COR-L47 (cell line): ENCODE results near the gene FARP1.
"Not testable (repeated sequence)": the region's sequence is repeated elsewhere in the genome, so short reads cannot be mapped to it uniquely, and the experiment has no call there.

ENCODE experiments used
- DNase-seq: peaks from one replicate; lab custom pipeline; 2025; lab: John Stamatoyannopoulos, UW

FARP1 gene

GRCh38 chr13:98401934-98402333, 259.0 kb downstream of the FARP1 start:
- no peak for DNase-seq

DNA sequence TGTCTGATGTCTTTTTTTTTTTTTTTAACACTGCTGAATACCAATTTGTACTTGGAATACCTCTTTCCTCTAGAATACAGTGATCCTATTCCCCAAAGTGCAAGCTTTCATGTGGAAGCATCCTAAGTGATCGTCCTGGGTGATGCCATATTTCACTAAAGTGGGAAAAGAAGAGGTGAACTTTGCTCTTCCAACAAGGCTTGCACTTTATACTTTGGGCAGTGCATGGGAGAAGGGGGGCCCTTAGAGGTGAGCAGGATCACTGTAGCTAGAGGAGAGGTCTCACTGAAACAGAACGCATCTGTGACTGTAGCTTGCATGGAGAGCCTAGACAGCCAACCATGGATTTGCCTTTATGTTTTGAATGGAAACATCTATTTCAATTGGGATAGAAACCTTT, 260.2 kb downstream of the FARP1 start:
- no peak for DNase-seq

DNA sequence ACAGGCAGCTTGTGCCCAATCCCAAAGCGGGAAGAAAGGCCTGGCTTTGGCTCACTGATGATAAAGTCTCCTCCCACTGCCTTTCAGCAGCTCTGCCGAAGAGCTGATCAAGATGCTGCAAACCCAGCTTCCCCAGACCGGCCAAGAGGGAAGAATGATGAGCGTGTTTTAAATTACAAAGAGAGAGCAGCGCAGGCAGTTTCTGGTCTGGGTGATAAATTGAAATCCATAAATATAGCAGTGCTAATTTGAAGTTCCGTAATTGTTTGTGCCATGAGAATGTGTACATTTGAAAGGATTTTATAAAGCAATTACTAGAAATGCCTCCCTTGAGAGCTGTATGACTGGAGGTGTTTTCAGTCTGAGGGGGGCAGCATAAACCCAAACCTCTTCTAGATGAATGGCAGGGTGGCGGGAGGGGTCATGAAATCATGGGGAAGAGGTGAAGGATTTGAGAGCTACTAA, 262.2 kb downstream of the FARP1 start:
- DNase-seq: peak; percentile 18

GRCh38 chr13:98405690-98406344, 262.9 kb downstream of the FARP1 start:
- peak; percentile 80 for DNase-seq

DNA sequence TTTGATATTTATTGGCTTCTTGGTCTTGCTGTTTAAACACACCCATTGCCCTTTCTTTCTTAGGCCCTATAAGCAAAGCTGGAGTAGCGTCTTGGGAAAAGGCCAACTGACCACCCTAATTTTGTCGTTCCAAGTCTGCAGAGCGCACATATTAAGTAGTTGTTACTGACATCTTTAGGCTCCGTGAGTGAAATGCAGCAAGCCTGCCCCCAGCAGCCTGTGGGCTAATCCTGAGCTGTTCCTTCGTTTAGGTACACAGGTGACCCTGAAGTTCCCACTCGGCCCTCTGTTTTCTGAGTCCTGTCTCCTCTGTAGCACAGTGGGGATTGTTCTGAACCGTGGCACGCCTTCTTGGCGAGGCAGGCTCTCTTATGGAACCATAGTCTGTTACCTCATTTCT, 263.5 kb downstream of the FARP1 start:
- DNase-seq: peak; percentile 25

DNA sequence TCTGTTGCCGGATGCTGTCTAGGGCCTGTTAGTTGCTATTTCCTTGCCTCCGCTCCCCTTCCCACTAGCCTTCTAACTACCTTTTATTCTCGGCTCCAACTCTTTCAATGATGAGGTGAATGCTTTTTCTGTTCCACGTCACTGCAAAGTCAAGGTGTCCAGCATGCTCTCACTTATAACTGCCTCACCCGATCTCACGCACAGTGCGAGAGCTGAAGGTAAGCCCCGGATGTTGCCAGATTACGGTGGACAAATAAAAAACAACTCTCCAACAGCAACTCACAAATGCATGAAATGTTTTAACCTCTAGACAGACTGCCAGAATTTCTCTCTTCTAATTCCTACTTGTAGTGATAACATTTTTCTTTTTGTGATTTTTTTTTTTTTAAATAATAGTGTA, 264.1 kb downstream of the FARP1 start:
- no peak for DNase-seq

DNA sequence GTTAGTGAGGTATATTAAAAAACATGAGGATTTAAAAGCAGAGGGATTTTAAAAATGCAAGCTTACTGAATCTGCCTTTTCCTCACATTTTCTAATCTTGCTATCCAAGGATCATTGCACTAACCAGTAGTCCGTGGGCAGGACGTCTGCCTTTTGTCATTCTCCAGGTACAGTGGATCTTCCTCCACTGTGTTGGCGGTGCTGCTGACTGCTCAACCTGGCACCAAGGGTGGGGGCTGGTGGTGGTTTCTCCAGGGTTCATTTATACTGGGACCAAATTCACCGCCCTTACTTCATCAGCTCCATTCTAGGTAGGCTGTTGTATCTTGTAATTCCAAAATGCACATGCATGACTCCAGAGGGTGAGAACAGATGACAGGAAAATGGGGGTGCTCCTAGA, 264.7 kb downstream of the FARP1 start:
- no peak for DNase-seq

DNA sequence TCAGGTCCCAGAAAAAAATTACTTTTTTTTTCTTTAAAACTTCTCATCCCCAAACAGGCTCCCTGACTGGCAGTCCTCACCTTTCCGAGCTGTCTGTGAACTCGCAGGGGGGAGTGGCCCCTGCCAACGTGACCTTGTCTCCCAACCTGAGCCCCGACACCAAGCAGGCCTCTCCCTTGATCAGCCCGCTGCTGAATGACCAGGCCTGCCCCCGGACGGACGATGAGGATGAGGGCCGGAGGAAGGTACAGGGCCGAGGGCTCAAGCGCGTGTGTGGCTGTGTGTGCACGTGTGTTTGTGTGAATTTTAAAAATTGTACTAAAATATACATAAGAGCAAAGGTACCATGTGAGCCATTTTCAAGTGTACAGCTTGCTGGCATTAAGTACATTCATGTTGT, 266.4 kb downstream of the FARP1 start:
- DNase-seq: no peak

- no peak for DNase-seq
These were observed 267.7 kb downstream of the FARP1 start for GRCh38 chr13:98410612-98411011.

DNA sequence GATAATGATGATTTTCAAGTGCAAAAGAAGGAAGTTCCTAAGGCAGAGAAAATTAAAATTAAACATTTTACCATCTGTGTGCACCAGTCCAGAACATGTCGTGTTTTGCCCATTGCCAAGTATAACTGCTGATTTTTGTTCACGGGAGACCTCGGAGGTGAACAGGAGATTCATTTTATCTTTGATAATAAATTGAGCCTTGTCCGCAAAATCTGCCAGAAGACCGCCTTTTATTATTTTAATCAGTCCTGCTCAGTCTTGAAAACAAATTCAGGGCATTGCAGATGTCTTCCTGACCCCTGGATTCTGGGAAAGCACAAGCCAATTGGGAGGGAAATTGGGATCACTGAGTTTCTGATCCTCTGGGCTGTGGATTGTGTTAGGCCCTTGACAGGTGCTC, 268.1 kb downstream of the FARP1 start:
- DNase-seq: no peak

- no peak for DNase-seq
These were observed 268.8 kb downstream of the FARP1 start for GRCh38 chr13:98411617-98412265.

DNA sequence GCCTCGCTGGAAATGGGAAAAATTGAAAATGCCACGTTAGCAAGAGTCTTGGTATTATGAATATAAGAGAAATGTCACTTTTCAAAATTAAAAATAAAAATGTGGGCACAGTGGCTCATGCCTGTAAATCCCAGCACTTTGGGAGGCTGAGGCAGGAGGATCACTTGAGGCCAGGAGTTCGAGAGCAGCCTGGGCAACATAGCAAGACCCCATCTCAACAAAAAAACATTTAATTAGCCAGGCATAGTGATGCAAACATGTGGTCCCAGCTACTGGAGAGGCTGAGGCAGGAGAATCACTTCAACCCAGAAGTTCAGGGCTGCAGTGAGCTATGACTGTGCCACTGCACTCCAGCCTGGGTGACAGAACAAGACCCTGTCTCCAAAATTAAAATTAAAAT, 270.4 kb downstream of the FARP1 start:
- DNase-seq: not testable (repeated sequence)

DNA sequence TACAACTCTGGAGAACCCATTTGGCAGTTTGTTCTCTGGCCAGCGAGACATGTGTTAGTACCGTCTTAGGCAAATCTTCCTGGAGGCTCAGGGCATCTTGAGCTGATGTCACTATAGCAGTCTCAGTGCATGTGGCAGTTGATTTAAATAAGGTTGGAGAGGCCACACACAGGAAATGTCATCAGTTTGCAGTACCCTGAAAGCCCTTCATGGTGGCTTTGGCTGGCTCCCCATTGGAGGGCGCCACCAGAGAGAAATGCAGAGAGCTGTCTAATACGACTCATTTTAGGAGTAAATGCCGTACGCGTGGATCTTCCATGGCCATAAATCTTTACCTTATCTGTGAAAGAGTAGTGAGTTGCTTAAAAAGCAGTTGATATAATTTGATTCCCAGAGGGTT, 270.9 kb downstream of the FARP1 start:
- DNase-seq: no peak

- no peak for DNase-seq
These were observed 272.6 kb downstream of the FARP1 start for GRCh38 chr13:98415326-98416070.

- DNase-seq: peak; percentile 79
These were observed 273.5 kb downstream of the FARP1 start for GRCh38 chr13:98416408-98416807.

GRCh38 chr13:98419786-98420553, 277.1 kb downstream of the FARP1 start:
- peak; percentile 11 for DNase-seq

- no peak for DNase-seq
These were observed 277.8 kb downstream of the FARP1 start for GRCh38 chr13:98420554-98421175.

GRCh38 chr13:98422046-98422445, 279.2 kb downstream of the FARP1 start:
- no peak for DNase-seq

DNA sequence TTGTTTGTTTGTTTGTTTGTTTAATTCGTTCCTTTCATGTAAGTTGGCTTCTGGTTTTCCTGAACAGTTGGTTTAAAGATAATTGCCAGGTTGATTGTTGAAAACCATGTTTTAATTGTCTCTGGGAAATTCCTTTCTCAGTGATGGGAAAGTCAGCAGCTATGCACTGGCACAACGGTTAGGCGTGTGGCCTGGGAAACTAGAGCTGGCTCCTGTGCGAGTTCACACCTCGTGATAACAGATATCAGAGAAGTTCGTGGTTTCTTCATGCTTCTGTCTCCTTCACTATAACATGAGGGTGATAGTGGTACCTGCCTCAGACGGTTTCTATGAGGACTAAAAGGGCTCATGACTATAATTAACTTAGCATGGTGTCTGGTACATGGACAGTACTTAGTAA, 280.5 kb downstream of the FARP1 start:
- DNase-seq: no peak

- DNase-seq: no peak
These were observed 284.6 kb downstream of the FARP1 start for GRCh38 chr13:98427331-98427995.

- no peak for DNase-seq
These were observed 285.5 kb downstream of the FARP1 start for GRCh38 chr13:98428256-98428966.
